HL-60/S4 treated with retinoic acid at 250 ng/mL for 4 days and 3 days (cell line): ENCODE results near the gene STK17A.

Experiments
- in situ Hi-C: fragments of 300-500 bp; cut with MboI; formaldehyde crosslinking; loops from 2 replicates; pipeline ENCODE4 v1.7.0; 2022; ENCODE audit warnings: low sequenced_read_pairs

Gene STK17A

DNA sequence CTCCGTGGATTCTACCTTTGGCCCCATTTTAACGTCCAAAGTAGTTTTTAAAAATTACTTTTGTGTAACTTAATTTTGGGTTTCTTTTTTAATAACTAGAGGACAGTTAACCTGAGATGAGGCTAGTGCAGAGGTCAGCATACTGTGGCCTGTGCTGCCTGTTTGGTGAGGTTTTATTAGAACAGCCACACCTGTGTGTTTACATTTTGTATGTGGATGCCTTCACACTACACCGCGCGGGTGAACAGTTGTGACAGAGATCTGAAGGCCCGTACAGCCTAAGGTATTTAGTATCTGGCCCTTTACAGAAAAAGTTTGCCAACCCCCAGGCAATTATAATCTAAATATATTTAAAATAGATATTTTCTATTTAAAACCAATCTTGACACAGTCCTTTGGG is 46.9 kb downstream of the STK17A start:
- in situ Hi-C loops: no loop called here

DNA sequence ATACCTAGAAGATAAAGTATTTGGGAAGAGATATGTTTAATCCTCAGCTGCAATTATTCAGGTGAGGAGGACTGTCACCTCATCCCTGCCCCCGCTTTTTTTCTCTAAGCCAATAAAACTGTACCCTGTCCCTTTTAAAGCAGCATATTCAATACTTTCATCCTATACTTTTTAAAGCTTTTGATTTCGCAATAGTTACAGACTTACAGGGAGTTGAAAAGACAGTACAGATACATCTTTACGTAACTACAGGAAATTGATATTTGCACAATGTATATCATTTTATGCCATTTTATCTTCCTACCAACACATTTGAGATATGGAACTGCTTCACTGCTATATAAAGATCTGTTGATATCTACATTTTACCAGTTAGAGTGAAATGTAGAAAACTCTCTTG is 47.6 kb downstream of the STK17A start:
- in situ Hi-C loops: no loop called here

DNA sequence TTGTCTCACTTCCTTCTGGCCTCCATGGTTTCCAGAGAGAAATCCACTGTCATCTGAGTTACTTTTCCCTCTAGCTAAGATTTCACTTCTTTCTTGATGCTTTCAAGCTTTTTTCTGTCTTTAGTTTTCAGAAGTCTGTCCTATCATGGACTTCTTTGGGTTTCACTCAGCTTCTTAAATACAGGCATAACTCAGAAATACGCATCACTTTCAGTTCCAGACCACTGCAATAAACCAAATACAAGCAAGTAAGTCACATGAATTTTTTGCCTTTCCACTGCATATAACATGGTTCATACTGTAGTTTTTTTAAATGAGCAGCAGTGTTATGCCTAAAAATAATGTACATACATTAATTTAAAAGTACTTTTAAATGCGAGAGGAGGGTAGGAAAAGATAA is 48.7 kb downstream of the STK17A start:
- in situ Hi-C loops: no loop called here

DNA sequence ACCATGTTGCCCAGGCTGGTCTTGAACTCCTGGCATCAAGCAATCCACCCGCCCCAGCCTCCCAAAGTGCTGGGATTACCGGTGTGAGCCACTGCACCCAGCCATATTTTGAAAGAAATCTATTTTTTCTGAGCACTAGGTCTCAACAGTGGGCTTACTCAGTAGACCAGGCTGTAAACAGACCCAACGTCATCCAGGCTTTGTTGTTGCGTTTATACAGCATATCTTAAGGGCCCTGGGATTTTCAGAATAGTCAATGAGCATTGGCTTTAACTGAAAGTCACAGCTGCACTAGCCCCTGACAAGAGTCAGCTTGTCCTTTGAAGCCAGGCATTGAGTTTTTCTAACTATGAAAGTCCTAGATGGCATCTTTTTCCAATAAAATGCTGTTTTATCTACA is 49.8 kb downstream of the STK17A start:
- in situ Hi-C loops: no loop called here

DNA sequence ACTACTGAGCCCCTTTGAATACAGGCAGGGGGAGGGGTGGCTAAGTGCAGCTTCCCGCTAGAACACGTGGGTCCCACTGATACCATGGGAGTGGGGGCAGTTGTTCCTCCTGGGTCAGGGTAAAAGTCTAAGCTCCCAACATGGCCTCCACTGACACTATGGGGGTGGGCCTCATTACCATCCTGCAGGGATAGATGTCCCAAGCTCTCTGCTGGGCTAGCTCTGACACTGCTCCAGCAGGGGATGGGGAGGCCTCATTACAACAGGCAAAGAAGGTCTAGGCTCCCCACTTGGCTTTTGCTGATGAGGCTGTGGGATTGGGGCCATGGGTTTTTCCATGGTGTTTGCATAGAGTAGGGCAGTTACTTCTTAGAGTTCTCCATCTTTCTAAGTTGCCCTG is 51.5 kb downstream of the STK17A start:
- in situ Hi-C loops: no loop called here

DNA sequence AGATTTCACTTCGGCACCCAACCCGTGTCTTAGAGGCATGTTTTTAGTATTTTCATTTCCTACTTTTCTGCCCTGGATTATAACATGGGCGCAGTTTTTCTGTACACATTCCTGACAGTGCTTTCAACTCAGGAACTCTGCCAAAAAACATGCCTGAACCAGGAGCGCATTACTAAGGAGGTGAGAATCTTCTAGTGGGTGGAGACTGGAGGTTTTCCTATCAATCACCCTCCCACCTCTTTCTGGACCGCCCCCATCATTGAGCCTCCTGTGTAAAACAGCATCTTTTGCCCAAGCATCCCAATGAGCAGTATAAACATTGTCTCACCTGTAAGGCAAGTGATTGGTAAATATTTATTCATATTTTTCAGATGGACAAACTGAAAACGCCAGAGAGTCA is 53.2 kb downstream of the STK17A start:
- in situ Hi-C loops: no loop called here

DNA sequence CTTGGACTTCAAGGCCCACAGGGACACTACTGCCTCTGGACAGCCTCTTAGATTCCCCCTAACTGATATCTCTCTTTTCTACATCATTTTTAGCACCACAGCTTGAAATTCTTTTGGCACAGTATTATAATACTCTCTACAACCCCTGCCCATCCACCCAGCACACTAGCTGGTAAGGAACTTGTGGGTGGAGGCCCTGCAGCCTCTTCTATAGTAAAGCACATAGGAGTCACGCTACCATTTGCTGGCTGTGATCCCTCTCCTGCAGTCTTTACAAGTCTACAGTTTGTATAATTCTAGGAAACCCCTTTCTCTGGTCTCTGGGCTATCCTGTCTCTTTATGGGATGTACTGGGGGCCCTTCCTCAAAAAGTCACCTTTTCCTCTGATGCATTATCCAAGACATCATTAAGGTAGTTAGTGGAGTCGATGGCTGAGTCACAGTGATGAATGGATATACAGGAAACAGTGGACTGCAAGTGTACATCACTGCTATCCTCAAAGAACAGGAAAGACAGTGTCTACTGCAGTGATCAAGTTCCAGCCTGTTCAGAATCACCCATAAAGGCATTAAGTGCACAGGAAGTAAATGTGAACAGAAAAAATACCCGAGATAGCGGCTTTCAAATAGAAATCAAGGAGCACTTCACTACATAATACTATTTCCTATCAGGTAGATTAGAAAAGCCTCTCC is 54.4 kb downstream of the STK17A start:
- in situ Hi-C loops: no loop called here

DNA sequence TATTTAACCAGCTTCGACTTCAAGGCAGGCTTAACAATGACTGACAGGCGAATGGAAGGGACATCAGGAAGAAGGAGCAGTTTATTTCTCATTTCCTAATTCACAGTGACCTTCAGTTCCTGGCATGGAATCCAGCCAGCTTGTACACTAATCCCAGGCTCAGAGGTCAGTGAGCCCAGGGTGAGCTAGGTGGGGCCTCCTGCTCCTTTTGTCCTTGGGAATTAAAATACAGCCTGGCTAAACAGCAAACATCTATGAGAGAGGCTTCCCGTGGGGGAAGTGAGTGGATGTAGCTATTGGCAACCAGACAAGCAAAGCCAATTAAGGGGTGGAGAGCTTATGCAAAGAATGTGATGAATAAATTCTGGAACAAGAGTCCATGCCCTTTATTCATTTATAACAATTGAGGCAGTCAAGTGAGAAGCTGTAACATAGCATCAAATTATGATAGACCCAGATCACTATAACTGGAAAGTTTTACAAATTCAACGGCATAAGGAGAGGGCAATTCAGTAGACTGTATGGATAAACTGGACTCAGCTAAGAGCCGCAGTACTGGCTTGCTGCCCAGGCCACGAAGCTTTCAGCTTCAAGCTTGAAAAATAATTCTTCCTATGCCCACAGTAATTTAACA is 57.1 kb downstream of the STK17A start:
- in situ Hi-C loops: no loop called here

DNA sequence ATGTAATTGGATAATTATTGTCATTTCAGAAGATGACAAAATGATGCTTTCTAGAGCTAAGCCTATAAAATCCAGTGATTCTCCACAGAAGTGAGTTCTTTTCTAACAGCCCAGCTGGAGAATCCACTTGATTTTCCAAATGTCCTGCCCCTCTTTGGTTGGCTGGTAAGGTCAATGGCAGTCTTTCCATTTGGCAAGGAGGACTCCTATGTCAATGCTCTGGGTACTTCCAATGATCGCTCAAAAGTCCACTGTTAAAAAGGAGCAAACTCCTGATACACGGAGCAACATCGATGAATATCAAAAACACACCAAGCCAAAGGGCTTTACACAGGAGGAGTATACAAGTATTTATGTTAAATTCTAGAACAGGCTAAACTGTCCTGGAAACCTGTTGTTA is 57.8 kb downstream of the STK17A start:
- in situ Hi-C loops: no loop called here

DNA sequence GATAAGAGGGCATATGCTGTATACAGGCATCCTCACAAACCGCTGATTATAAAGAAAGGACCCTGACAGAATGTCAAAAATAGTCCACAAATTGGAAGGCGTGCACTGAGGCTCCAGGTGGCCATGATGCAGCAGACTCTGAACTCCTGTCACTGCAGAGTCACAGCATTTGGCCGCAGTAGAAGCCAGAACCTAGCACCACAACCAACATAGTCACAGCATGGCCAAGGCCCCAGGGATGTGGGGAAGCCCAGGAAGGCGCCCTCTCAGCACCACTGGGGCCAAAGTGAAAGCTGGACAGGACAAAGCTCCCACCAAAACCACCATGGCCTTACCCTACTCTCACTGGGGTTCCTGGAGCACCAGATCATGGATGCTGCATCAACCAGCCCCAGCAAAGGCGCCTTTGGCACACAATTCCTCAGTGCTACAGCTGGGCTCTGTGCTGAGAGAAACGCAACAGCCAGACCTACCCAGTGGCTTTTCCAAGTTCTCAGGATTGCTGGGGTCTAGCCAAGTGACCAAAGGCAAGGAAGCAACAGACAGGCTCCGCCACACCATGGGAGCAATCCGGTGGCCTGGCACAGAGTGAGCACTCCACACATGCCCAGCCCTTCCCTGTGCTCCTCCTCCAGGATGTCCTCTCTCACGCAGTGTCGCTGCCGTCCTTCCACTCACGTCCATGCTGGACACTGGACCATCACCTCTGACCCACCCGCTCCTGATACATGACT is 60.2 kb downstream of the STK17A start:
- in situ Hi-C loops: no loop called here

DNA sequence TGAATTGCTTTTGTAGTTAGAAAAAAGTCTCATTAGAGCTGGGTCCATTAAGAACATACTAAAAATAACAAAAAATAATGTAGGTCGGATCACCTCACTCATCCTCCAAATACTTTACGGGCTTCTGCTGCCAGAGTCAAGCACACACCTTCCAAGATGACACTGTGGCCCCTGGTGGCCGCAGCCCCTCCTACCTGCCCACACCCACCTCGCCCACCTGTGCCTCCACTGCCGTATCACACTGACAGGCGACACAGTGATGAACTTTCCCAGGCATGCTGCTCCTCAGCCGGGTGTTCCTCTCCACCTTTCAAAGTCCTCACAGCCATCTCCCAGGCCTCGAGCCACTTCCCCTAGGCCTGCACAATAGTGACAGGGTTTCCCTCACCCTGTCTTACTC is 60.9 kb downstream of the STK17A start:
- in situ Hi-C loops: no loop called here

DNA sequence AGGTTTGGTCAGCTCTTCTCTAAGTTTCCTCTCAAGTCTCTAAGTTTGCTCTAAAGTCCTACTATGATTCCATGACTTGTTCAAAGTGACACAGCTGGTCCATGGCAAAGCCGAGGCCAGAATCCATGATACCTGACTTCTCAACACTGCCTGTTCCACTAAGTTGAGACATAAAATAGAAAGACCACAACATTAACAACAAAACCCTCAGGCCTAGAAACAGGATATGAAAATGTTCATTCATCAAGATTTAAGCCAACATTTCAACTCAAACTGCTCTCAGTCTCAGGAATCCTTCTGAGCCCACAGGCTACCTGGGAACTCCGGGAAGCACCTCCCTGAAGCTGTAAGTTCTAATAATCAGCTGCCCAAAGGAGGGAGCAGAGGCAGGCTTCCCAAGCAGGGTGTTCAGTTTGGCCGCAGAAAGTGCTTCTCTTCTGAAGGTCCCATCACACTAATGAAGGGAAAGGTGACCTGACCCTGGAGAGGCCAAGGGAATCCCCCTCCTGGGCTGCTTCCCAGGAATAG is 62.9 kb downstream of the STK17A start:
- in situ Hi-C loops: no loop called here

DNA sequence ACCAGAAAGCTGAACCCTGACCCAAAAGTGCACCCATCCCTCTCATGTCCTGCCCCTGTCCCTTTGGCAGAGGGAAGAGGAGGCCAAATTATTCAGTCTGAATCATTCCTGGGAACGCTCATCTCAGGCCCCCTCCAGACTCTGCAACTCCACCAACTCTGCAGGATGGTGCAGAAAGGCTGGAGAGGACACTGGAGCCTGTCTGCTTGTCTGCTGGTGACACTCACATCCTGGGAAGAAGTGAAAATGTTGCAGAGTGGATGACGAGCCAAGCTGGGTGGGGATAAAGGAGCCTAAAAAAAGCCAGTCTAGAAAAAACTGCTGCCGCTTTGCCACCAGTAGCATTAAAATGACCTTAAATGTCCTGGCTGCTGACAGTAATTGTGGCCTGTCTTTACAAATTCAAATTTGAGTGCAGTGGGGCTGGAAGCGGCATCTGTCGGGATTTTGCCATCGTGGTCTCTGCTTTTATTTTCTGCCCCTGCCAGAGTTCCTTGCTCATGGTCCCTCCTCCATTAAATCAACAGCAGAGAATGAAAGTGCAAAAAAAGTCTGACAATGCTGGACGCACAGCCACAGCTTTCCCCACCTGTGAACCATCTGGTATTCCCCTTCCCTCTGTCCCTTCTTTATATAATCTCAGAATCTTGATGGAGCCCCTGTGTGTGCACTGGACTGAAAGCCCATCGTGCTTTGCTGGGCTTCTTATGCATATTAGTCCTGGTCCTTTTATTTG is 63.9 kb downstream of the STK17A start:
- in situ Hi-C loops: no loop called here

DNA sequence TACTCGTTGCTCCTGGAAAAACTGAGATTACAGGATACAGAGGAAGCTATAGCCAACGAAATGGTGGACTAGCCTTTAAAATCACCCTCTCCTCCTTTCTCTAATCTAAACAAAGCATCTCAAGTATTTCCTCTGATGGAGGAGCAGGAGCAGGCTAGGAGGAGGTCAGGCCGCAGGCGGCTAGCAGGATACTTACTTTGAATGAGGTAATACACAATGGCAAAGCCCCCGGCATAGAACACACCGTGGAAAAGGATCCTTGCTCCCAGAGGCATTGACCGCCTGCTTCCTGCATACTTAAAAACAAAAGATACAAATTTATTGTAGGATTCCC is 64.4 kb downstream of the STK17A start:
- in situ Hi-C loops: no loop called here

DNA sequence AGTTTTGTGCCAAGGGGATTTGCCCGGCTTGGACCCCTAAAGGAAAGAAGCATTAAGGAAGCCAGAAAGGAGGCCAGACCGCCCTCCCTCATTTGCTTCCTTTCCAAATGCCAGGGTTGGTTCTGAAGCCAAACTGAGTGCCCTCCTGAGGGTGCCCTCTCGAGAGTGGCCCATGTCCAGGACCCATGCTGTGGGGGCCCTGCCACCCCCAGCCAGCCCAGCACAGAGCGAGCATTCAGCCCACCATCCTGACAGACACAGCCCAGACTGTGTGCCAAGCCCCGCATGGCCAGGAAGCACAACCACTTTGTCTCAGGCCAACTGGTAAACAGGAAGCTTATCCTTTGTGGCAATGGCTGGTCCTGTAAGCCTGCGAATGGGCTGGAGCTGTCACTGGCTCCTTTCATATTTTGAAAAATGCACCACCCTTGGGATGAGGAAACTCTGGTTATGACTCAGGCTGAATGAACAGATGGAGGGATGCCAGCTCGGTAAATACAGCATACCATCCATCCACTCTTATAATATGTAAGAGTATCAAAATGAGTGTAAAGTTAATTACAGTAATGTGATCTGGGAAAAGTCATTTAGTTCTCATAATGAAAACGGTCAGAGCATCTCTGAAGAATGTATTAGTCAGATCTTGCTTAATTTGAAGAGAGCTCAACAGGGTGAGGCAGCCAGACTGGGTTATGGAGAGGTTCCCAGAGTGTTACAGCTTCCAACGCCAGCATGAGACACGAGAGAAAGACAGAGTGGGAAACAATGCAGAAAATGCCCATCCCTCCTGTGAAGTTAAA is 65.0 kb downstream of the STK17A start:
- in situ Hi-C loops: no loop called here

DNA sequence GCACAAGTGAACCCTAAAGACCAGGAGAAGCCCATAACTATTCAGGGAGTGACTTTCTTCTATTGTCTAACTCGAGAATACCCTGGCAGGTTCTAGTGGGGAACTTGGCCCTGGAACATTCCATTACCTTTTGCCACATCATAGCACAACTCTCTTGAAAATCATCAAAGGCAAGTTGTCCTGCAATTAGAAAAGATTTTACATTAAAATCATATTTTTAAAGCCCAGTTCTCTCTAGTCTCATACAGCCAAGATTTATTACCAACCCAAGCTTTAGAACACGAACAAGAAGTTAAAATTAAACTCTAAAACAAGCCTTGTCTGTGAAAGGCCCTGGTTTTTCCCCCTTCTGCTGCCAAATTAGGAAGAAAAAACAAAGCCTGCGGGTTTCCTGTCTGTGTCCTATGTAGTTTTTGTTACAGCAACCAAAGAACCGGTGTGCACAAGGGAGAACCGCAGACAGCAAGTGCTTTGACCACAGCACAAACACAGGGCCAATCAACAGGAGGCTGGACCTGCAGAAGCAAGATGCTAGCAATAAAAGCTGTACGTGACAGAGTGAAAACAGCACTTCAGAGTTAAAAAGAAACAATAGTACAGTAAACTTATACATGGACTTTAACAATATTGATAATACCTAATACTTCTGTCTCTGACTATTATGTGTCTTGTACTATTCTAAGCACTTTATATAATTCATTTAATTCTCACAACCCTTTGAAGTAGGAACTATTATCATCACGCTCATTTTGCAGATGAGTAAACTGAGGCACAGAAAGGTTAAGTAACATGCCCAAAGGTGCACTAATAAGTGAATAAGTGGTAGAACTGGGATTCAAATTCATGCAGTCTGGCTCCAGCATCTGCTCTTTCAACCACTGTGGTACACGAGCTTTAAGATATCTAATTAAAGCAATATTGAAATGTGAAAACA is 65.8 kb downstream of the STK17A start:
- in situ Hi-C loops: no loop called here

DNA sequence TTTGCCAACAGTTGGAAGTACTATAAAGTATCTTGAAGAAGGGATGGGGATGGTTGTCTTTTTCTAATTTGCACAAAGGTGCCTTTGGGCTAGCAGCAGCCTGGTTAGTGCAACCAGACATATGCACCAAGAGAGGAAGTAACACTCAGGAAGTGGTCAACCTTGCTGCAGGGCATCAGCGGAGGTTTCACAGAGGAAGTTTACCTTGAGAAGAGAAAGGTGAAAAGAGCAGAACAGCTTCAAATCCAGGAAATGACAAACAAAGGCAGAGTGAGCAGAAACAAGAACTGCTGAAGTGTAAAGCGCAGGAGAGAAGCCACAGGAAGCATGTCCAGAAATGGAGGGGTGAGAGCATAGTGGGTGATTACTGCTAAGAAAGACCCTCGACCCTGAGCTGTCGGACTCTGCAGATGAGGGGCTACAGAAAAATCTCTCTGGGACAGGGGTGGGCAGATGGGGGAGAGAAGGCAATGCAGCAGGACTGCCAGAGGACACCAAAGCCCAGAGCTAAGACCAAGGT is 66.9 kb downstream of the STK17A start:
- in situ Hi-C loops: no loop called here

DNA sequence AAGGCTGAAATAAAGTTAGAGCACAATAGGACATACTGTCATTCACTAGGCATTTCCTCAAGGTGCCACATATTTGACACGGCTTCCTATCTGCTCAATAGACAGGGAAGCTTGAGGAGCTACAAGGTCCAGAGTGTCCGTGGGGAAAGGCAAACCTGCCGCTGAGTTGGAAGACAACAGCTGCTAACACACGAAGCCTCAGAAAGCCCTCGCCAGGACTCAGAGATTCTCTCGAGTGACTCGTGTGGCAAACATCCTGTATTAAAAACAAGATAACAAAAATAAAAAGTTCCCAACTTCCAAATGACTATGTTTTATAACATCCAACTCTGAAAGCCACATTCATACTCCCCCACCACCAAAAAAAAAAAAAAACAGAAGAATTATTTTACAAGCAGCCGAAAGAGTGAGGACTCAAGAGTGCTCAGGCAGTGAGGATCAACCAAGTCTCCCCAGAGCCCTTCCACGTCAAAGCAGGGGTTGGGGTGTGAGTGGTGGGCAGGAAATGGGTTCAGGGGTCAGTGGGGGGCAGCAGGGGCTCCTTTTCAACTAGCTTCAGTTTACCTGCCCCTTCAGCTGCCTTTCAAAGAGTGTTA is 67.6 kb downstream of the STK17A start:
- in situ Hi-C loops: no loop called here

DNA sequence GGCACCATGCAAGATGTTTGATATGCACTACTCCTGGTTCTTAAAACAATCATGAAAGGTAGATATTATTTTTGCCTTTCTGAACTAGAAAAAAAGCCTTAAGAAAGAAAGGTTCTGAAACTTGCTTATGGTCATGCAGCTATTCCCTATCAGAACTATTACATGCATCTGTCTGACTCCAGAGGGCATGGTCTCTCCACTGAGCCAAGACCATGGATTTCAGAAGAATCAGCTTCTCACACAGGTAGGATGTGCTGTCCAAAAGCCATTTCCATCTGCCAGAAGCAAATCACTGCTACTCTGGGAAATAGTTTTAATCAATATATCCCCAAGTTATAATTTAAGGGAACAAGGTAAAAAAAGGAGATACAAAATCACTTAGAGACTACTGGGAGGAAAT is 69.5 kb downstream of the STK17A start:
- in situ Hi-C loops: no loop called here
